Neural progenitor cell (in vitro differentiated cells): ENCODE data around the gene ATP1A4.

ENCODE experiments used
- EZH2 ChIP-seq: fragments of 200-600 bp; sonication (generic); IDR thresholded peaks from 2 replicates; pipeline ENCODE4 v1.6.1; 2017; ENCODE audit warnings: antibody characterized with exemption, mild to moderate bottlenecking, moderate library complexity
- EZH2phosphoT487 ChIP-seq: fragments of 200-600 bp; sonication (generic); IDR thresholded peaks from 2 replicates; pipeline ENCODE4 v1.6.1; 2017; ENCODE audit warnings: antibody characterized with exemption
- TF ChIP-seq, protein P1 (sequence below): fragments of 200-600 bp; sonication (generic); IDR thresholded peaks from 2 replicates; pipeline ENCODE4 v1.5.1; 2017; ENCODE audit warnings: antibody characterized with exemption, mild to moderate bottlenecking

DNA sequence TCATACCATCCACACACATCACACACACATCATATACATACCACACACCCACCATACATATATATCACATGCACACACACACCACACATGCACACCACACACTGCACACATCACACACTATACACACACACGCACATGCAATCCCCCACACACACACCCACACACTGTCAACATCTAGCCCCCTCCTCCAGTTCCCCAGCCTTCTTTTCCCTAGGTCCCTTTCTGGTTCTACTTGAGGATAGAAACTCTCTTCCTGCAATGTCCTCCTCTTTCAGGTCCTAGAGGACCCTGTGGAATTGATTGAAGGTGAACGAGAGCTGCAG lies 43.3 kb downstream of the ATP1A4 start:
- TF ChIP-seq, protein P1, sequence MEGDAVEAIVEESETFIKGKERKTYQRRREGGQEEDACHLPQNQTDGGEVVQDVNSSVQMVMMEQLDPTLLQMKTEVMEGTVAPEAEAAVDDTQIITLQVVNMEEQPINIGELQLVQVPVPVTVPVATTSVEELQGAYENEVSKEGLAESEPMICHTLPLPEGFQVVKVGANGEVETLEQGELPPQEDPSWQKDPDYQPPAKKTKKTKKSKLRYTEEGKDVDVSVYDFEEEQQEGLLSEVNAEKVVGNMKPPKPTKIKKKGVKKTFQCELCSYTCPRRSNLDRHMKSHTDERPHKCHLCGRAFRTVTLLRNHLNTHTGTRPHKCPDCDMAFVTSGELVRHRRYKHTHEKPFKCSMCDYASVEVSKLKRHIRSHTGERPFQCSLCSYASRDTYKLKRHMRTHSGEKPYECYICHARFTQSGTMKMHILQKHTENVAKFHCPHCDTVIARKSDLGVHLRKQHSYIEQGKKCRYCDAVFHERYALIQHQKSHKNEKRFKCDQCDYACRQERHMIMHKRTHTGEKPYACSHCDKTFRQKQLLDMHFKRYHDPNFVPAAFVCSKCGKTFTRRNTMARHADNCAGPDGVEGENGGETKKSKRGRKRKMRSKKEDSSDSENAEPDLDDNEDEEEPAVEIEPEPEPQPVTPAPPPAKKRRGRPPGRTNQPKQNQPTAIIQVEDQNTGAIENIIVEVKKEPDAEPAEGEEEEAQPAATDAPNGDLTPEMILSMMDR = no peak
- no peak for TF ChIP-seq EZH2
- TF ChIP-seq EZH2phosphoT487 = no peak
